Mammary epithelial cell (primary cell): ENCODE results near the gene MAP1A.

Experiments
- EZH2 ChIP-seq: IDR thresholded peaks from 2 replicates; pipeline ENCODE4 v1.6.1; 2012; ENCODE audit warnings: low read length, inconsistent platforms, borderline replicate concordance
- TF ChIP-seq, protein P1 (sequence below), 2 donors: IDR thresholded peaks in 1 of 2; conservative IDR thresholded peaks in 1 of 2; 2 replicates each; pipeline ENCODE4 v1.5.1; 2011 to 2012; ENCODE audit warnings: inconsistent platforms in 2 of 2, low read length in 2 of 2, mild to moderate bottlenecking in 2 of 2, control low read depth in 1 of 2, low read depth in 1 of 2; ENCODE audit not compliant: insufficient read depth in 1 of 2; ENCODE audit errors: extremely low read depth in 1 of 2

DNA sequence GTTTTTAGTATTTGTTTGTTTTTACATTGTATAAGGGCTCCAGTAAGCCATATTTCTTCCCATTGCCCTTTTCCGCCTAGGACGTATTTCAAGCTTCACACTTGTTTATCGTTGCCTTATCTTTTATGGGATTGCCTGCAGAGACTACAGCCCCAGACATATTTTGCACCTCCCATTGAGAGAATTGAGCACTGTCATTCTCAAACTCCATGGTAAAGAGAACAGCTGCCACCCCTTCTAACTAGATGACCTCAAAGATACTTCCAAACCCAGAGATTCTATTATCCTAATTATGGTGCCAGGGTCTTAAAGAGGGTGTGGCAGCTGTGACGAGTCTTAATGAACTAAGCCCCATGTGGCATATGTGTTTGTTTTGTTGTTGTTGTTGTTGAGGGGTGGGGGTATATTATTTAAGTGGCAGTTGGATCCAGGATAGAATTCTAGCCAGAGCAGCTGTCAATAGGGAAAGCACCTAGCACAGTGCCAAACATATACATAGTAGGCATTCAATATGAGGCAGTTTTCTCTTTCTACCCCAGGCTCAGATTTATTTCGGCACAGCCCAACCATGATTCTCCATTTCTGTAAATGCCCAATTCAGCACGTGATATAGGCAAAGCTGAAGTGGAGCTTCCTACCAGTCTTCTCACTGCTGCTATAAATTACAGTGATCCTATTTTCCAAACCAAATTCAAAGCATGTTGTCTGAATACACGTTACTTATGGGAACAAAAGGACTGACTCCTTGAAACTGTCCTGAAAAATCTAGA, 23.5 kb upstream of the MAP1A start:
- TF ChIP-seq, protein P1, sequence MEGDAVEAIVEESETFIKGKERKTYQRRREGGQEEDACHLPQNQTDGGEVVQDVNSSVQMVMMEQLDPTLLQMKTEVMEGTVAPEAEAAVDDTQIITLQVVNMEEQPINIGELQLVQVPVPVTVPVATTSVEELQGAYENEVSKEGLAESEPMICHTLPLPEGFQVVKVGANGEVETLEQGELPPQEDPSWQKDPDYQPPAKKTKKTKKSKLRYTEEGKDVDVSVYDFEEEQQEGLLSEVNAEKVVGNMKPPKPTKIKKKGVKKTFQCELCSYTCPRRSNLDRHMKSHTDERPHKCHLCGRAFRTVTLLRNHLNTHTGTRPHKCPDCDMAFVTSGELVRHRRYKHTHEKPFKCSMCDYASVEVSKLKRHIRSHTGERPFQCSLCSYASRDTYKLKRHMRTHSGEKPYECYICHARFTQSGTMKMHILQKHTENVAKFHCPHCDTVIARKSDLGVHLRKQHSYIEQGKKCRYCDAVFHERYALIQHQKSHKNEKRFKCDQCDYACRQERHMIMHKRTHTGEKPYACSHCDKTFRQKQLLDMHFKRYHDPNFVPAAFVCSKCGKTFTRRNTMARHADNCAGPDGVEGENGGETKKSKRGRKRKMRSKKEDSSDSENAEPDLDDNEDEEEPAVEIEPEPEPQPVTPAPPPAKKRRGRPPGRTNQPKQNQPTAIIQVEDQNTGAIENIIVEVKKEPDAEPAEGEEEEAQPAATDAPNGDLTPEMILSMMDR (conservative IDR thresholded peaks at IDR 0.05 in 1 of 2, IDR thresholded peaks at IDR 0.05 in 1 of 2; ENCODE audit: extremely low read depth in 1 of 2, insufficient read depth in 1 of 2, low read depth in 1 of 2, low read length in 2 of 2) = no peak
- TF ChIP-seq EZH2 = no peak
